GM12801 (cell line): ENCODE measurements around the gene CAMTA1.

Experiments used
- TF ChIP-seq, protein P1 (sequence below): IDR thresholded peaks from one replicate; pipeline ENCODE4 v1.5.1; 2011; ENCODE audit warnings: control low read depth; ENCODE audit not compliant: insufficient read length; ENCODE audit errors: extremely low read depth

Gene CAMTA1

DNA sequence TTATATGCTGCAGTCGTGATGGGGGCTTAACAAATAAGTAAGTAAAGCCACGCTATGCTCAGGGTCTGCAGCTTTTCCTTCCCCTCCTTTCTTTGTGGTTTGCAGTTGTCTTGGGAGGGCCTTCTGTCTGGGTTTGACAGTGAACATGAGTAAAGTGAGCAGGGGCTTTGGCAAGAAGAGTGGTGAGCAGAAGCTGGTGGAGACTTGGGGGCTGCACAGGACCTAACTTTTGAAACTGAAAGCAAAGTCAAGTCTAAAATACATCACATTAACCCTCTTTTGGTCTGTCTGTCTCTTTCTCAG is 617.2 kb downstream of the CAMTA1 start:
- TF ChIP-seq, protein P1, sequence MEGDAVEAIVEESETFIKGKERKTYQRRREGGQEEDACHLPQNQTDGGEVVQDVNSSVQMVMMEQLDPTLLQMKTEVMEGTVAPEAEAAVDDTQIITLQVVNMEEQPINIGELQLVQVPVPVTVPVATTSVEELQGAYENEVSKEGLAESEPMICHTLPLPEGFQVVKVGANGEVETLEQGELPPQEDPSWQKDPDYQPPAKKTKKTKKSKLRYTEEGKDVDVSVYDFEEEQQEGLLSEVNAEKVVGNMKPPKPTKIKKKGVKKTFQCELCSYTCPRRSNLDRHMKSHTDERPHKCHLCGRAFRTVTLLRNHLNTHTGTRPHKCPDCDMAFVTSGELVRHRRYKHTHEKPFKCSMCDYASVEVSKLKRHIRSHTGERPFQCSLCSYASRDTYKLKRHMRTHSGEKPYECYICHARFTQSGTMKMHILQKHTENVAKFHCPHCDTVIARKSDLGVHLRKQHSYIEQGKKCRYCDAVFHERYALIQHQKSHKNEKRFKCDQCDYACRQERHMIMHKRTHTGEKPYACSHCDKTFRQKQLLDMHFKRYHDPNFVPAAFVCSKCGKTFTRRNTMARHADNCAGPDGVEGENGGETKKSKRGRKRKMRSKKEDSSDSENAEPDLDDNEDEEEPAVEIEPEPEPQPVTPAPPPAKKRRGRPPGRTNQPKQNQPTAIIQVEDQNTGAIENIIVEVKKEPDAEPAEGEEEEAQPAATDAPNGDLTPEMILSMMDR: no peak

DNA sequence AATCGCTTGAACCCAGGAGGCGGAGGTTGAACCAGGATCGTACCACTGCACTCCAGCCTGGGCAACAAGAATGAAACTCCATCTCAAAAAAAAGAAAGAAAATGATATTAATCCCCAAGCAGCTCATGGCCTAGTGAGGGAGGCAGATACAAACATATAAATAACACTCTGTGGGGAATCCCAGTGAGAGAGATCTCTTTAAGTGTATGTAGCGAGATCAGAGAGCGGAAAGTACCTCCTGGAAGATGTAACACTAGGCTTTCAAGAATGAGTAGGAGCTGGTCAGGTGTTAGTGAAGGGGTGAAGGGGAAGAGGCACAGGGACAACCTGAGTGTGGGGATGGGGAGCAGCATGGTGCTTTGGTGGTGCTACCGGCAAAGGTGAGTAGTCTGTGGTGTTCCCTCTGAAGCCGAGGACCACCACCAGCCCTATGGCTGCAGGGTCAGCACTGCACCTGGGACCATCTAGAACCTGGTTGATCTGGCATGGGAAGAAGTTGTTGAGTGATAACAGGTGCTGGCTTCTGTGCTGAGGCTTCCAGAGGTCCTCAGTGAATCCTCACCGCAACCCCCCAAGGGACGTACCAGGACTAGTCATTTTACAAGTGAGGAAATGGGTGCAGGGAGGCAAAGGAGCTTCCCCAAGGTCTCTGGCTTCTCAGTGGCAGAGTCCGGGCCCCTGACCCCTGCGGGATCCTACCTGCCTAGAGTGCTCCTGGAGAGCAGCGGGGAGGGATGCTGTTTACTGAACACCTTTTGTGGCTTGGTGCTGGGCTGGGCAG is 618.2 kb downstream of the CAMTA1 start:
- TF ChIP-seq, protein P1: no peak

DNA sequence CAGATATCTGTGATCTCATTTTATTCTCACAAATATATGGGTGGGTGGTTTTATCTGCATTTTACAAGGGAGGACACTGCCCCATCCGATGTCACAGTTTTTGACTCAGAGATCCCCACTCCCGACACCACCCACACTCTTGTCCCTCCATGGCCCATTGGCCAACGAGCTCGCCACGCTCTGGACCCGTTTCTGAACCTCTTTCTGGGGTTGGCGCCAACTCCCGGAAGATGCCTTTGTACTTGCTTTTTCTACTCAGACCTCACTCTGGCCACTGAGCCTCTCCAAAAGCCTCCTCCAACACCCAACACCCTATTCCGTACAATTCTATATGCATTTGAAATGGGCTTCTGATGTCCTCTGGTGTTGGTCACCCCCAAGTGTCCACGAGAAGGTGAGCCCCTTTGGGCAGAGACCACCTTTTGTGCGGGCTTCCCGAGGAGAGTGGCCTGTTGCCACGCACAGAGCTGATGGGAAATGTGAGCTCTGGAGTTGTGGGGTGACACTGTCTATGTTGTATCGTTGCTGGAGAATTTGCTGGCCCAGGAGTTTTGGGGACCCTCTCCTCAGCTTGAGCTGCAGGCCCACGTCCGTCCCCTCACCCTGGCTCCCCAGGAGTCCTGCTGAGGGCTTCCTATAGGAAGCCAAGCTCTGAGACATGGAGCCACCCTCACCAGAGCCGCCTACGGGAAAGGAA is 618.9 kb downstream of the CAMTA1 start:
- TF ChIP-seq, protein P1: no peak

DNA sequence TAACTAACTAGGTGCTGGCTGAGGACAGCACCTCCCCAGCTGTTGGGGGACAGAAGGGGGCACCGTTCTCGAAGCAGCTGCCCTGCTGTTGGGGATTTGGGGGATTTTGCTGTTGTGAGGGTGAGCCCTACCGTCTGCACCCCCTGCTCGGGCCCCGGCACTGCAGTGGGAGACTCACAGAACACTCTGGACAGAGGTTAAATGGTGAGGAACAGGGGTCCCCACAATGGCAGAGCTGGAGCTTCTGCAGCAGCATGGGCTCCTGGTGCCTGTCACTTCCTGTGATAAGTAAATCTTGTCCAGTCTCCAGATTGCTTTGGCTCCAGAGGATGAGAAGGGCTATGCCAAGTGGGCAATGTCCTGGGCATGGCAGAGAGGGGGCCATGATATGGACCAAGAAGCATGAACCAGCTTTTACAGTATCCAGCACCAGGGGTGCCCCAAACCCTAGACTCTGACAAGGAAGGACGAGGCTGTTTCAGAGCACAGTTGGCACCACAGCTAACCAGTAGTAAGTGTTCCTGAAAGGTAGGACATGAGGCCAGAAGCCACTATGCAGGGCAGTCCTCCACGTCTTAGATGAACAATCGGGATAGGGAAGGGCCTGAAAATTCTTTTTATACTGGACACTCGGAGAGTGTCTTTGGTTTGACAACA is 620.7 kb downstream of the CAMTA1 start:
- TF ChIP-seq, protein P1: no peak

DNA sequence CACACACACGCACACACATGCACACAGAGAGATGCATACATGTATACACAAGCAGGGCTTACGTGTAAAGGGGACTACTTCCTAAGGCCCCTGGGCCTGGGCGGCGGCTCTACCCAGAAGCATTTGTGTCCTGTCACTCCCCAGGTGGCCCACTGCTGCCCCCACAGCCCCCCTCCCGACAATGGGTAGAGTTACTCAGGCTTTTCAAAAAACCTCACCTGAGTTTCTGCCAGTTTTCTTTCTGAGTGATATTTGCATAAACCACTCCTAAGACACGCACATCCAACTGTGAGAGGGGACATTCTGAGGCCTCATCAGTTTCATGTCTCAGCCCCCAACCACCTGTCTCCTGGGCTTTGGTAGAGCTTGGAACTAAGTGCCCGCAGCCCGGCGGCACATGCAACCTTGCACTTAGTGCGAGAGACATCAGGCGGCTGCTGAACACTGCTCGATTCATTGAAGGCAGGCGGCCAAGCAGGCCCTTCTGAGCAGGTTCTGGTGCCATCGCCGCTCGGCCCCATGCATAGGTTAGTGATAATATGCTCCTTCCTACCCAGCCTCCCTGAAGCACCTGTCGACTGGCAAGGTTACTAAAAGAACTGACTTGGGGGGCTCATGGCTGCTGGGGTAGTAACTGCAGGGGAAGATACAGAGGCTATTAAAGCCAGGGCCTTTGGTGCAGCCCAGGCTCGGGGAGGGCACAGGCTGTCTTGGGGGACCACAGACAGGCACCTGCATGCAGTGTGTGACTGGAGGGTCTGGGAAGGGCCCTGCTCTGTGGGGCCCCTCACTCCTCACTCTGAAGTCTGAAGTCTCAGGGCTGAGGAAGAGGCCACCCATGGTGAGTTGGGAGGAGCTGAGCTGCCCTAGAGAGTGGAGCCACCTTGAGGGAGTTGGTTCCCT is 621.6 kb downstream of the CAMTA1 start:
- TF ChIP-seq, protein P1: no peak

DNA sequence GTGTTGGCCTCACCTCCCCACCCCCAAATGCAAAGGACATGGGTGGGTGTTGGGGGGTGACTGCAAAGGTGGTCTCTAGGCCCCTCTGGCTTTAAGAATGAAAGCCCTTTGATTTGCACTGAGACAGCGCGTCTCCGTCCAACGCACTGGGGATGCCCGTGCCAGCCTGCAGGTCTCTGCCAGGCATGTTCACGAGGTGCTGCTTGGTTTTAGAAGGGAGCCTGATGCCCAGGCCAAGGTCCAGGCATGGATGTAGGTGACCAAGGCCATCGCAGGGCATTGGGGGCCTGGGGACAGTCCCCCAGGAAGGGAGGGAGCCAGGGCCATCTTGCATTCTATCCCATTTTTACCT is 622.3 kb downstream of the CAMTA1 start:
- TF ChIP-seq, protein P1: no peak
